GM21619 (cell line): ENCODE data around the gene GPR82.
"Not testable (repeated sequence)": the region's sequence is repeated elsewhere in the genome, so short reads cannot be mapped to it uniquely, and the experiment has no call there.

Experiments used
- ATAC-seq: cut with Tn5 transposase; IDR thresholded peaks from one replicate; pipeline ENCODE4 v1.9.1; 2021; ENCODE audit not compliant: unreplicated experiment

The GPR82 gene

GRCh38 chrX:41723826-41724225 is at the start of gene GPR82:
GPR82 (plus strand) TSS chrX:41724181; CDS start chrX:41727027, 2,846 bp downstream.
- ATAC-seq = no peak

- ATAC-seq = not testable (repeated sequence)
Measured at GRCh38 chrX:41676361-41676760, 47.6 kb upstream of the GPR82 start.

GRCh38 chrX:41677183-41678060 is 46.6 kb upstream of the GPR82 start:
- no peak for ATAC-seq

GRCh38 chrX:41684138-41684537 is 39.8 kb upstream of the GPR82 start:
- no peak for ATAC-seq

GRCh38 chrX:41684940-41685339 is 39.0 kb upstream of the GPR82 start:
- no peak for ATAC-seq

- no peak for ATAC-seq
Measured at GRCh38 chrX:41686788-41687187, 37.2 kb upstream of the GPR82 start.

- no peak for ATAC-seq
Measured at GRCh38 chrX:41688156-41688555, 35.8 kb upstream of the GPR82 start.

GRCh38 chrX:41688835-41689234 is 35.1 kb upstream of the GPR82 start, which contains the start of gene GPR34:
GPR34 (plus strand) TSS chrX:41688973; CDS start chrX:41695634, 6,661 bp downstream.
- ATAC-seq = no peak

GRCh38 chrX:41689711-41690110 is 34.3 kb upstream of the GPR82 start:
- no peak for ATAC-seq

- no peak for ATAC-seq
Measured at GRCh38 chrX:41692162-41692749, 31.7 kb upstream of the GPR82 start.

- ATAC-seq = no peak
Measured at GRCh38 chrX:41693024-41693423, 31.0 kb upstream of the GPR82 start.

- ATAC-seq = no peak
Measured at GRCh38 chrX:41695426-41695825, 28.6 kb upstream of the GPR82 start.

- no peak for ATAC-seq
Measured at GRCh38 chrX:41703574-41704029, 20.4 kb upstream of the GPR82 start.

- ATAC-seq = no peak
Measured at GRCh38 chrX:41705042-41705441, 18.9 kb upstream of the GPR82 start.

- peak; percentile 82 for ATAC-seq
Measured at GRCh38 chrX:41705680-41706374, 18.2 kb upstream of the GPR82 start.

- no peak for ATAC-seq
Measured at GRCh38 chrX:41707218-41707617, 16.8 kb upstream of the GPR82 start.

- ATAC-seq = no peak
Measured at GRCh38 chrX:41708486-41708885, 15.5 kb upstream of the GPR82 start.

GRCh38 chrX:41711021-41711667 is 12.8 kb upstream of the GPR82 start:
- no peak for ATAC-seq

- ATAC-seq = no peak
Measured at GRCh38 chrX:41716222-41716621, 7.8 kb upstream of the GPR82 start.

- ATAC-seq = no peak
Measured at GRCh38 chrX:41716767-41717473, 7.1 kb upstream of the GPR82 start.
